ENCODE measurements around the gene RUNX2. TPM values are rescaled to one million over a fixed set of nuclear protein-coding genes. Genes with fewer than 3 reads are reported as not detected.

The RUNX2 gene
- total and polyA plus RNA-seq, 4 donors: 0.09 to 1.5 (median 0.75) TPM

DNA sequence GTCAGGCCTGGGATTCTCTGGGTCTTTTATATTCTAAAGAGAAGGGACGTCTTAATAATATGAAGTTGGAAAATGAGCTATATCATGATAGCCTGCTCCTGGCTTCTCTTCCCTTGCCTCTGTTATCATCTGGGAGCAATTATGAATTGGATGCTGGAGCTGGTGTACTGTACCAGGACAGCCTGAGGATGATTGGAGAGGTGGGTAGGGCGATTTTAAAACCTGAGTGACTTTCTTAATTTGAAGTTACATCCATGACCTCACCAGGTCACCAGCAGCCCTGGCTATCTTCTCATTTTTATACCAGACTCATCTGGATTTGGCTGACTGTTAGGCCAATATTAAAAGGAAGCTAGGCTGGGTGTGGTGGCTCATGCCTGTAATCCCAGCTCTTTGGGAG is 369.9 kb downstream of the RUNX2 start:
- Histone ChIP-seq H3K9me3 (ENCODE audit: control insufficient read depth in 4 of 4, low read length in 3 of 4) (no peaks in the 10 kb centered on the region), H3K36me3 (ENCODE audit: control insufficient read depth in 4 of 4, insufficient read depth in 3 of 4, low read depth in 1 of 4, low read length in 3 of 4) (no peaks in the 10 kb centered on the region)
- 89% methylated on average over 2 of the region's 2 CpGs for WGBS

DNA sequence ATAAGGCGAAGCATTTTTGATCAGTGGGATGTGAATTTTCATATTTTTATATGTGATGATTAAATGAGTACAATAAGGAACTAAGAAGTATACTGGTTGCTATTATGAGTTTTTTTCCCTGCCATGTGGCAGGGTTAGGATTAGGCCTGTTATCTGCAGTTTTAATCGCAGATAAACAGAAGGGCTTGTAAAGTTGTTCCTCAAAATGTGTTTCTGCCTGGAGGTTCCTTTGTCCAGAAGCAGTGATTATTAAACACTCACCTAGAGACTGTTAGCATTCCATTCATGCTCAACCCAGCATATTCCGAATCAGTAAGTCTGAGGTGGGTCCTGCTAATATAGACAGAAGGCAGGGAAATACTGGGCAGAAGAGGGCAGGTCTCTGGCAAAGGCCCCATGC is 371.5 kb downstream of the RUNX2 start:
- no peak overlapping the region for H3K27ac ChIP-seq (ENCODE audit: low read depth in 1 of 2, low read length in 2 of 2)
- WGBS: 81% methylated on average over 3 of the region's 3 CpGs
- H3K27me3 ChIP-seq (ENCODE audit: control insufficient read depth in 4 of 4, insufficient read depth in 4 of 4, low read length in 3 of 4): no peaks in the 10 kb centered on the region
- H3K4me3 ChIP-seq (ENCODE audit: low read depth in 1 of 3, low read length in 3 of 3): no peak overlapping the region
- H3K4me1 ChIP-seq (ENCODE audit: control insufficient read depth in 4 of 4, insufficient read depth in 4 of 4, low read length in 3 of 4): no peaks in the 10 kb centered on the region
- H3K36me3 ChIP-seq (ENCODE audit: control insufficient read depth in 4 of 4, insufficient read depth in 3 of 4, low read depth in 1 of 4, low read length in 3 of 4): no peaks in the 10 kb centered on the region
- H3K9me3 ChIP-seq (ENCODE audit: control insufficient read depth in 4 of 4, low read length in 3 of 4): no peaks in the 10 kb centered on the region
- H3K9ac ChIP-seq (ENCODE audit: low read depth in 1 of 2, low read length in 2 of 2): no peak overlapping the region
- DNase-seq (ENCODE audit: low spot score): no peak
- TF ChIP-seq CTCF (IDR thresholded peaks at IDR 0.05; ENCODE audit: low read depth, low read length, missing input control): no peak
- TF ChIP-seq HNF4G (IDR thresholded peaks at IDR 0.05): no peak
- no peak for TF ChIP-seq NR2F2 (IDR thresholded peaks at IDR 0.05)
- no peak for TF ChIP-seq YY1 (IDR thresholded peaks at IDR 0.05)
- TF ChIP-seq JUND (IDR thresholded peaks at IDR 0.05): no peak
- TF ChIP-seq ATF3 (IDR thresholded peaks at IDR 0.05): no peak
- no peak for TF ChIP-seq HNF4A (conservative IDR thresholded peaks at IDR 0.05)
- no peak for TF ChIP-seq RXRA (IDR thresholded peaks at IDR 0.05)
- no peak for TF ChIP-seq EGR1 (IDR thresholded peaks at IDR 0.05; ENCODE audit: low read depth in 2 of 2)
- TF ChIP-seq, protein P1, sequence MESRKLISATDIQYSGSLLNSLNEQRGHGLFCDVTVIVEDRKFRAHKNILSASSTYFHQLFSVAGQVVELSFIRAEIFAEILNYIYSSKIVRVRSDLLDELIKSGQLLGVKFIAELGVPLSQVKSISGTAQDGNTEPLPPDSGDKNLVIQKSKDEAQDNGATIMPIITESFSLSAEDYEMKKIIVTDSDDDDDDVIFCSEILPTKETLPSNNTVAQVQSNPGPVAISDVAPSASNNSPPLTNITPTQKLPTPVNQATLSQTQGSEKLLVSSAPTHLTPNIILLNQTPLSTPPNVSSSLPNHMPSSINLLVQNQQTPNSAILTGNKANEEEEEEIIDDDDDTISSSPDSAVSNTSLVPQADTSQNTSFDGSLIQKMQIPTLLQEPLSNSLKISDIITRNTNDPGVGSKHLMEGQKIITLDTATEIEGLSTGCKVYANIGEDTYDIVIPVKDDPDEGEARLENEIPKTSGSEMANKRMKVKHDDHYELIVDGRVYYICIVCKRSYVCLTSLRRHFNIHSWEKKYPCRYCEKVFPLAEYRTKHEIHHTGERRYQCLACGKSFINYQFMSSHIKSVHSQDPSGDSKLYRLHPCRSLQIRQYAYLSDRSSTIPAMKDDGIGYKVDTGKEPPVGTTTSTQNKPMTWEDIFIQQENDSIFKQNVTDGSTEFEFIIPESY (IDR thresholded peaks at IDR 0.05): no peak
- TF ChIP-seq GABPA (IDR thresholded peaks at IDR 0.05 in 1 of 2, conservative IDR thresholded peaks at IDR 0.05 in 1 of 2): no peak
- TF ChIP-seq, protein P2, sequence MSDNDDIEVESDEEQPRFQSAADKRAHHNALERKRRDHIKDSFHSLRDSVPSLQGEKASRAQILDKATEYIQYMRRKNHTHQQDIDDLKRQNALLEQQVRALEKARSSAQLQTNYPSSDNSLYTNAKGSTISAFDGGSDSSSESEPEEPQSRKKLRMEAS (IDR thresholded peaks at IDR 0.05): no peak
- no peak for TF ChIP-seq RAD21 (IDR thresholded peaks at IDR 0.05)
- TF ChIP-seq FOXA1 (IDR thresholded peaks at IDR 0.05): no peak
- TF ChIP-seq FOXA2 (IDR thresholded peaks at IDR 0.05): no peak
- TF ChIP-seq SP1 (IDR thresholded peaks at IDR 0.05): no peak

More for the DNA sequence above, 369.9 kb downstream of the RUNX2 start:
- no peak overlapping the region for H3K9ac ChIP-seq (ENCODE audit: low read depth in 1 of 2, low read length in 2 of 2)
- H3K27ac ChIP-seq (ENCODE audit: low read depth in 1 of 2, low read length in 2 of 2): no peak overlapping the region
- no peak for DNase-seq (ENCODE audit: low spot score)
- H3K4me1 ChIP-seq (ENCODE audit: control insufficient read depth in 4 of 4, insufficient read depth in 4 of 4, low read length in 3 of 4): no peaks in the 10 kb centered on the region
- no peak for TF ChIP-seq TAF1 (conservative IDR thresholded peaks at IDR 0.05)
- no peak for TF ChIP-seq YY1 (IDR thresholded peaks at IDR 0.05)
- TF ChIP-seq JUND (IDR thresholded peaks at IDR 0.05): no peak
- TF ChIP-seq NR2F2 (IDR thresholded peaks at IDR 0.05): no peak
- TF ChIP-seq, protein P2 (IDR thresholded peaks at IDR 0.05): no peak
- TF ChIP-seq HNF4G (IDR thresholded peaks at IDR 0.05): no peak
- no peak for TF ChIP-seq RAD21 (IDR thresholded peaks at IDR 0.05)
- TF ChIP-seq CTCF (IDR thresholded peaks at IDR 0.05; ENCODE audit: low read depth, low read length, missing input control): no peak
- no peak for TF ChIP-seq FOXA2 (IDR thresholded peaks at IDR 0.05)
- TF ChIP-seq, protein P1 (IDR thresholded peaks at IDR 0.05): no peak
- TF ChIP-seq SP1 (IDR thresholded peaks at IDR 0.05): no peak
- TF ChIP-seq ATF3 (IDR thresholded peaks at IDR 0.05): no peak
- TF ChIP-seq HNF4A (conservative IDR thresholded peaks at IDR 0.05): no peak
- TF ChIP-seq FOXA1 (IDR thresholded peaks at IDR 0.05): no peak
- no peaks in the 10 kb centered on the region for H3K27me3 ChIP-seq (ENCODE audit: control insufficient read depth in 4 of 4, insufficient read depth in 4 of 4, low read length in 3 of 4)
- H3K4me3 ChIP-seq (ENCODE audit: low read depth in 1 of 3, low read length in 3 of 3): no peak overlapping the region

Measured in liver (tissue), 9 donors.